ENCODE results near the gene DOK3.

Gene DOK3

GRCh38 chr5:177511796-177512675 lies 2.4 kb upstream of the DOK3 start:
- DNase-seq: no peak

- DNase-seq: no peak
Measured at GRCh38 chr5:177511181-177511580, 1.6 kb upstream of the DOK3 start.

GRCh38 chr5:177510567-177511053 lies 984 bp upstream of the DOK3 start:
- no peak for DNase-seq

- DNase-seq: no peak
Measured at GRCh38 chr5:177509991-177510566, 453 bp upstream of the DOK3 start.

- no peak for DNase-seq
Measured at GRCh38 chr5:177508837-177509236, 789 bp downstream of the DOK3 start.

GRCh38 chr5:177508221-177508611 lies 1.4 kb downstream of the DOK3 start:
- no peak for DNase-seq

- no peak for DNase-seq
Measured at GRCh38 chr5:177507596-177508220, 1.9 kb downstream of the DOK3 start.

GRCh38 chr5:177507165-177507564 lies 2.5 kb downstream of the DOK3 start:
- no peak for DNase-seq

- no peak for DNase-seq
Measured at GRCh38 chr5:177505075-177505474, 4.6 kb downstream of the DOK3 start.

GRCh38 chr5:177504086-177505056 lies 5.3 kb downstream of the DOK3 start:
- no peak for DNase-seq

- no peak for DNase-seq
Measured at GRCh38 chr5:177503351-177504085, 6.1 kb downstream of the DOK3 start.

- DNase-seq: no peak
Measured at GRCh38 chr5:177502886-177503285, 6.7 kb downstream of the DOK3 start.

- DNase-seq: no peak
Measured at GRCh38 chr5:177501874-177502678, 7.5 kb downstream of the DOK3 start.

GRCh38 chr5:177500685-177501522 lies 8.7 kb downstream of the DOK3 start:
- peak; percentile 96 for DNase-seq

GRCh38 chr5:177499842-177500241 lies 9.8 kb downstream of the DOK3 start:
- DNase-seq: no peak

GRCh38 chr5:177498013-177498787 lies 11.4 kb downstream of the DOK3 start:
- peak; percentile 65 for DNase-seq

GRCh38 chr5:177497292-177498012 lies 12.2 kb downstream of the DOK3 start, which contains the start of gene PDLIM7:
Gene PDLIM7, minus strand, starts transcription at chr5:177497604. Its CDS starts 1,092 bp downstream, at chr5:177496512.
- DNase-seq: peak; percentile 98

GRCh38 chr5:177496727-177497291 lies 12.8 kb downstream of the DOK3 start:
- no peak for DNase-seq
